GM15510 (cell line): ENCODE measurements around the gene CAB39.

ENCODE experiments used
- POLR2A ChIP-seq: IDR thresholded peaks from 3 replicates; pipeline ENCODE4 v1.6.1; 2011; ENCODE audit warnings: borderline replicate concordance; ENCODE audit not compliant: insufficient read length; ENCODE audit errors: extremely low read depth

CAB39 gene

GRCh38 chr2:230774348-230774951 is 61.8 kb downstream of the CAB39 start:
- TF ChIP-seq POLR2A = no peak

DNA sequence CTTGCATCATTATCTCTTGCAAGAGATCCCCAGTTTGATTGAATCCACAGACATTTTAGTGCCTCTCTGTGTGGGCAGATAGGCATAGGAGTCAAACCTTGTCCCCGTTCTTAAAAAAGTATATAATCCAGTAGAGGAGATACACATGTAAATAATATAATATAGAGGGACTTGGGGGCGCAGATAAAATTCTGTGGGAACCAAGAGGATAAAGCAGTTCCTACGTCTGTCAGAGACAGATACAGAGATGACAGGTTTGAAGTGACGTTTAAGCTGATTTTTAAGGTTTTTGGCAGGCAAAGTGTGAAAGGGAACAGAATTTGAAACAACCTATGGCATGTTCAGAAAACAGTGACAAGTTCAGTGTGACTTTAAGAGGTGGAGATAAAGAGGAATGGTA is 63.1 kb downstream of the CAB39 start:
- TF ChIP-seq POLR2A = no peak

- no peak for TF ChIP-seq POLR2A
These were observed 65.1 kb downstream of the CAB39 start for GRCh38 chr2:230777721-230778120.

GRCh38 chr2:230778350-230779063 is 65.9 kb downstream of the CAB39 start:
- TF ChIP-seq POLR2A = no peak

GRCh38 chr2:230779126-230779525 is 66.5 kb downstream of the CAB39 start:
- TF ChIP-seq POLR2A = no peak

GRCh38 chr2:230779607-230780006 is 67.0 kb downstream of the CAB39 start:
- TF ChIP-seq POLR2A = no peak

DNA sequence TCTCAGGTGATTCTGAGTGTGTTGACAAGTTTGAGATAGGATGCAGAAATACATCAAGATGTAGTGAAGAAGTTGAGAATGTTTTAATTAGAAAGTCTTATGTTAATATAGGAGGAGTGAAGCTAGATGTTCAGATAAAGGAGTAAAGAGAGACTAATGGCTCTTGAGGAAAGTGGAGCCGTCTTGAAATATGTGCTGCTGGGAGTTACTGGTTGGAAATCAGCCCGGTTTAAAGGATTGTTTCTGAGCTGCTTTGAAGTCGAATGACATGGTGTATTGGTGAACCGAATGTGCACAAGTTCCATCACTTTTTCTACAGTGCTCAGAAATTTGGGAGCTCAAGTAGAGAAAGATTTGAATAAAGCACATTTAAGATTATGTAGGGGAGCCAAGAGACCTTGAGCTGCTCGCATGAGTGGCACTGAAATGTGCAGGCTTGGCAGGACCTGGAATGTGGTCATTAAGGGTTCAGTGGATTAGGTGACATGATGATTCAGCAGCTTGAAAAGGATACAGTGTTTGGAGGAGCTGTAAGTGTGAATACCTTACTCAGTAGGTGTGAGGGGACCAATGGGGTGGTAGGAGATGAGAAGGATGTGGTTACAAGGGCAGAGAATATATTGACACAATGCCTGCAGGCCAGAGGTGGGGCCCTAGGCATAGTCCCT is 68.6 kb downstream of the CAB39 start:
- no peak for TF ChIP-seq POLR2A

- no peak for TF ChIP-seq POLR2A
These were observed 70.5 kb downstream of the CAB39 start for GRCh38 chr2:230783101-230783500.

DNA sequence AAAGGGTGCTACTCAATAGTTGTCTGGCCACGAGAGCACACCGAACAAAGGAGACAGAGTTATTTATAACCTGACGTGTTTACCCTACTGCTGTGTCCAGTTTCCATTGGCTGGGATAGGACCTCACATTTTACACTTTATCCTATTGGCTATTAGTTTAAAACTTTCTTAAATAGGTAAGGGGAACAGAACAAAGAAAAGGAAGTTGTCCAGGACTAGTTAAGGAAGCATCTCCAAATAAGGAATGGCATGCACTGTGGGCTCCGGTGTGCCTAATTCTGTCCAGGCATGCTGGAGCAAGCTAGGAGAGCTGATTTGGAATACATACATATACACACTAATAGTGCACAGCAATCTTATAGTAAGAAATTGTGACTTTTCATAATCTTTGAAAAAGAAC is 72.2 kb downstream of the CAB39 start:
- no peak for TF ChIP-seq POLR2A

DNA sequence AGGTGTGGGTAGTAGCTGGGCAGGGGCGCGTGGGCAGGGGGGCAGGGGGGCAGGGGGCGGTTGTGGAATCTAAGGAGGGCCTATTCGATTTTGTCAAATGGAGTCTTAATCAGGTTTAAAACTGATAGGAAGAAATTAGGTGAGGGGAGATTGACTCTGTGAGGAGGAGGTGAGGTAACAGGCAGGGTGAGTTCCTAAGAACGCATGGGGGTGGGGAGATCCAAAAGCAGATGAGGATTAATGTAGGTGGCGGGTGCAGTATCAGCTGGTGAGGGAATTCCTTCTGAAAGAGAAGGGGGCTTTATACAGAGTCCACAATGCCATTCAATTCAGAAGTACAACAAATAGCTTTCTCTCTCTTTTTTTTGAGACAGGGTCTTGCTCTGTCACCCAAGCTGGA is 72.7 kb downstream of the CAB39 start:
- TF ChIP-seq POLR2A = no peak

DNA sequence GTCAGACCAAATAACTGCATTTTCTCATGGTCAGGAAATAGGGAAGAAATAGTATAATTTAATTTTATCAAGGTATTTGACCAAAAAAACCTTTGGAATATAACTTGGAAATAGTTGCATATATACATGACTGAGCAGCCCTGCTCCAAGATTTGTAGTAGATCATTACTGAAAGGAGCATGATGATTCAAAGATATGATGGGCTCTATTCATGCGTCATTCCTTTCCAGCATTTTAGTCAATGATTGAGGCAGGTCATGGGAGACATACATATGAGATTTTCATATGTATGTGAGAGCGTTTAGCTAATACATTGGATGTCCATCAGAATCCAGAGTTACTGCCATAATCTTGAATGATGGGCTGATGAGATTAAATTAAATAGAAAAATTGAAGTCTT is 74.5 kb downstream of the CAB39 start:
- no peak for TF ChIP-seq POLR2A

- TF ChIP-seq POLR2A = no peak
These were observed 76.0 kb downstream of the CAB39 start for GRCh38 chr2:230788554-230789175.

- no peak for TF ChIP-seq POLR2A
These were observed 78.3 kb downstream of the CAB39 start for GRCh38 chr2:230790981-230791380.

GRCh38 chr2:230793572-230794359 is 81.1 kb downstream of the CAB39 start:
- TF ChIP-seq POLR2A = no peak

DNA sequence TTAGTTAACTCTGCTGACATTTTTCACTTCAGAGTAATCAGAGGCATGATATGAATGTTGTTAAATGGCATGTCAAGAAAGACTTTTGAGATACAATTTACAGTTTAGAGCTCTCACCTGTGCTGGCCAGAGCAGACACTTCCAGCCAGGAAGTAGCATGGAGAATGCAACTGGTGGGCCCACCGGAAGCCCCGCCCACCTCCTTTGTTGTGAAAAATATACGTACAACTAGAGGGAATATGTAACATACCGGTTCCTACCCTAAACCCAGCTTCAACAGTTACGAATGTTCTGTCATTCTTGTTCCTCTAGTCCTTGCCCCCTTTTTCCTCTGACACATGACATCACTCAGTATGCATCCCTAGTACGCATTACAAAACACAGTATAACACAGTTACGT is 81.9 kb downstream of the CAB39 start:
- TF ChIP-seq POLR2A = no peak
